NCI-H69 (cell line): ENCODE results near the gene TUBD1.
"Not testable (repeated sequence)": the region's sequence is repeated elsewhere in the genome, so short reads cannot be mapped to it uniquely, and the experiment has no call there.

ENCODE experiments used
- DNase-seq: peaks from one replicate; lab custom pipeline; 2025; lab: John Stamatoyannopoulos, UW

TUBD1 gene

DNA sequence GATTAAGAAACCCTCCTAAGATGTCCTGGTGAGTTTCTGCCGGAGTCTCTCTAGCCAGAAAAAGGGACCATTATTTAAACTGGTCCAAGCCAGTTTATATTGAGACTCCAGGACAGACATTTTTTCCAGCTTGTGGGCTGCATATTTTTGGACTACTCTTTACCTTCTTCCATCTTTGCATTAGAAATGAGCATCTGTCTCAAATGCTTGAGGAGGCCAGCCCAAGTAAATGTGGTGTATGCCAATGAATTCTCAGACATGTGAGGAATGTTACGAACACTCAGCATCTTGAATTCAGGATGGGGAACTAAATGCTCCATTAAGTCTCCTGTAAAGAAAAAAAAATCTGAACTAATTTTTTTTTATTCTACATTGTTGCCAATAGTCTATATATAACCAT is 18.4 kb downstream of the TUBD1 start:
- DNase-seq = no peak

DNA sequence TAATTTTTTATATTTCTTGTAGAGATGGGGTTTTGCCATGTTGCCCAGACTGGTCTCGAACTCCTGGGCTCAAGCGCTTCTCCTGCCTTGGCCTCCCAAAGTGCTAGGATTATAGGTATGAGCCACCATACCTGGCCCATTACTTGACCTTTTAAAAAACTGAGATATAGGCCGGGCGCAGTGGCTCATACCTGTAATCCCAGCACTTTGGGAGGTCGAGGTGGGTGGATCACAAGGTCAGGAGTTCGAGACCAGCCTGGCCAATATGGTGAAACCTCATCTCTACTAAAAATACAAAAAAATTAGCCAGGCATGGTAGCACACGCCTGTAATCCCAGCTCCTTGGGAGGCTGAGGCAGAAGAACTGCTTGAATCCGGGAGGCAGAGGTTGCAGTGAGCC is 19.3 kb downstream of the TUBD1 start:
- not testable (repeated sequence) for DNase-seq

DNA sequence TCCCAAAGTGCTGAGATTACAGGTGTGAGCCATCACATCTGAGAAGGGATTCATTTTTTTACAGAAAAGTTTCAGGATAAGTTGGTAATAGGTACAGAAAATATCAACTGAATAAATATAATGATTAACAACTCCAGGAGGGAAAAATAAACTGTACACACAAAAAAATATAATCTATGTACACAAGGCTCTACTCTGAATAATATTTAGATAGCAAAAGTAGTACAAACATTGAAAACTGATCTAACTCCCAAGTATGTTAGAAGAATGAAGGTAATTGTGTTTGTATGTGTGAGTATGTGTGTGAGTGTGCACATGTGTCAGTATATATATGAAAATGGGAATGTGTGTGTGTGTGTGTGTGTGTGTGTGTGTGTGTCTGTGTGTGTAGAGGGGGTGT is 20.4 kb downstream of the TUBD1 start:
- DNase-seq = no peak

DNA sequence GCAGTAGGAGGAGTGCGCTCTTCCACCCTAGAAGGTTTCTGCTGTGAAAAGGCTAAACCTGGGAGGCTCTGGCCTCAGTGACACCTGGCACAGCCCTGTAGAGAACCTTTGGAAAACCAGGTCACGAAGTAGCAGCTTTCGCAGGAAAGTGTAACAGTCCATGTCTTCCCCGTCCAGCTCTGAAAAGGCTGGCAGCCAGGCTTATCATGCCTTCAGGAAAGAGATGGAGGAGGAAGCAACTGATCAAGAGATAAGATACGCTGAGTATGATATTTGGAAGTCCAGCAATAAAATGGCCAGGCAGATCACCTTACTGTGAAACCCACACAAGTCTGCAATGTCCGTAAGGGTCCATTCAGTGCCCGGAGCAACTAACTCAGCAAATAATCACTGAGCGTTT is 22.3 kb downstream of the TUBD1 start:
- DNase-seq = no peak

DNA sequence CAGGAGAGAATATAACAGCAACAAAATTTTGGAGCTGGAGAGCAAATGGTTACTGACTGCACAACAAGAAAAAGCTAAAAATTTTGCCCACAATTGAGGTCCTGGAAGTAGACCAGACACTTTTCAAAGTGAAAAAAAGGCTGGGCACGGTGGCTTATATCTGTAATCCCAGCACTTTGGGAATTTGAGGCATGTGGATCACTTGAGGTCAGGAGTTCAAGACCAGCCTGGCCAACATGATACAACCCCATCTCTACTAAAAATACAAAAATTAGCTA is 22.9 kb downstream of the TUBD1 start:
- no peak for DNase-seq

DNA sequence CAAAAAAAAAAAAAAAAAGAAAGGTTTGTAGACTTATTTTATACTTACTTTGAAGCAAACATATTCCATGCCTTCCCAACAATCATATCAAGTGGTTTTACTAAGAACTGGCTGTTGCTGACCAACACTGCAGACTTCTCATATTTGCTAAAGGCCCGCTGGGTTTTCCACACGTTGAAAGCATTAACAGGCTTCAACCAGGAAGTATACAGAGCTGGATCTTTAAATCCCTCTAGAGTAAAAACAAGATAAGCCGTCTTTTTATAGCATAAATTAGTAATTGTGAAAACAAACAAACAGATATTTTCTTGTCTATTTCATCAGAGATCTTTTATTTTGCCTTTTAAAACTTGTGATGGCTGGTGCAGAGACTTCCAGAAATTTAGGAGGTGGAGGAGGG is 29.1 kb downstream of the TUBD1 start:
- no peak for DNase-seq

DNA sequence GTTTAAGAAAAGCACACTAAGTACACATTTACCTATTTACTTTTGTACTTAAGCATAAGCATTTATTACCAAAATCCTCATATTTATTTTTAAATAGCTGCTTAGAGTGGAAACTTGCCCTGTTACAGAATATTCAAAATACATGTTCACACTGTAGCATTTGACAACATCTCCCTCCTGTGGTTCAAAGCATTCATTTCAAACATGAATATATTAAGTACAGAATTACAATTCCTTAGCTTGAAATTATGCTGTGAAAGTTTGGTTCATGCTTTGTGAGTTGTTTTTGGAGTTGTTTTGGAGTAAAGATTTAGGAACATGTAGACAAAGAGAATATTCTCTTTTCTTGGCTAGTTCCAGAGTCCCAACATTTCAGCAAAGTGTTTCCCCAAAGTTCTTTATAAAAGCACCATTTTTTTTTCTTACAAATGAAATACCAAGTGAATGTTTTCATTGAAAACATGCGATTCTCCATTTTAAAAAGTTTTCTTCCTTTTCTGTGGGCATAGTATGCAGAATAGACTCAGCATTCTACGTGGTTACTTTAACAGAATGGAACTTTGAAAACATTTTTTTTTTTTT is 33.2 kb downstream of the TUBD1 start:
- DNase-seq = peak; percentile 58

DNA sequence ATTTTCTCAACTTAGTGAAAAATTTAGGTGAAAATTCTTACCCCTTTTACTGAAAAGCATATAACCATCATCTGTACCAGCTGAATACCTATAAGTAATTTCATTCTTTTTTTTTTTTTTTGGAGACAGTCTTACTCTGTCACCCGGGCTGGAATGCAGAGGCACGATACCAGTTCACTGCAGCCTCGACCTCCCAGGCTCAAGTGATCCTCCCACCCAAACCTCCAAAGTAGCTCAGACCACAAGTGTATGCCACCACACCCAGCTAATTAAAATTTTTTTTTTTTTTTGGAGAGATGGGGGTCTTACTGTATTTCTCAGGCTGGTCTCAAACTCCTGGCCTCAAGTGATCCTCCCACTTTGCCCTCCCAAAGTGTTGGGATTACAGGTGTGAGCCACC is 33.8 kb downstream of the TUBD1 start:
- DNase-seq = no peak

DNA sequence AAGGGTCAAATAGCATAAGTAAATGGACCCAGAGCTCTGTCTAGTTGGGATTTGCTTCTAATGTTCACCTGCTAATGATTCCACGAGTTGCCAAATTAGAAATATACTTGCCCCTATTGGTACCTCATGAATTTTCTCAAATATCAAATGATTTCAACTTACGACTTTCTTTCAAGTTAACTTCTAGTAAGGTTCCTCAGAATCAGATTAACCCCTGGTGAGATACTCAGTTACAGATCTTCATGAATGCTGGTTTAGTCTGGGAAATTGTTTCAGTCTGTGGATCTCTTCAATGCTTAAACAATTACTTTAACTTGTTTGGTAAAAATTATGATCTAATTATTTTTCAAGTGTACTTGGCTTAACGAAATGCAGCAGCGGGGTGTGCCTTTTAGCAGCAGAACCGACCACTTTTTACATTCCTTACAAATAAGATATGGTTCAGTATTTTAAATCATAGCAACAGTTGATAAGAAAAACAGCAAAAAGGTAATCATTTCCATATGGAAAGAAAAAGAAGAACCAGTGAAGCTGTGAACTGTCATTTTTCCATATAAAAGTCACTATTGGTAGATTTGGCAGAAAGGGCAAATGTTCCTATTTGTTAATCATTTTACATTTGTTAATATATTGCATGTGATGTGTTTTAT is 34.5 kb downstream of the TUBD1 start:
- no peak for DNase-seq

DNA sequence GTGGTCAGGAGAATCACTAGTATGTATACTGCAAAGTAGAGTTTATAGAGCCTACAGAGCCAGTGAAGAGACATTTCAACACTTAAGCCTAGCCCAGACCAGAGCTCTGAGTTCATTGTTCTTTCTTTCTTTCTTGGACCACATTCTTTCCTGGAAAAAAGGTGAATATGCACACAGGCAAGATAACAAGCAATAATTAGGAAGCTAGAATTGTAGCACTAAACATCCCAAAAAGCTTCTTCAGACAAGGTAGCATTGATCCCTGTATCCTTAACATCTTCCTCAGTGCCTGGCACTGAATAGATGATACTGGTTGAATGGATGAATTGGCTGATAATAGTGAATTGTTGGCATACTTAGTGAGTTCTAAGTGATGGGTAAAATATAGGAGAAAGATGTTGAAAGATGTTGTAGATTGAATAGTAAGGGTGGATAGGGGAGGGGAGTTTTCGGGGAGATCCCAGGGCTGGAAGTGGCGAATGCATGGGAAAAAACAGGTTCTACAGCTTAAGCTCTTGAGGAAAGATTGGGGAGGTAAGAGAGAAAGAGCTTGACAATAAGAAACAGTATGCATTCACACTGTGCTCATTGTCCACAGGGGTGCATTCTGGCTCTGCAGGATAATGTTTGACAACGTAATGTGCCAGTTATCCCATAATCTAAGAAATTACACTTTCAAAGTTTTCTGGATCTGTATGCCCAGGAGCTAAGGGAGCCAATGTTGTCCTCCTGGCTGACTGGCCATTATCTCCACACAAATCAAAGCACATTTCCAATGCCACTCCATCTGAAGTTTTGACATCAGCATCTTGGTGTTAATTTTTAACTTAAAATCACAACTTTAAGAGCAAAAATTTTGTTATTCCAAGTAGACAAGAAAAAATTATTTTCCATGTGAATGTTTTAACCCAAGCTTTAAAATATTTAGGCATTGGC is 35.6 kb downstream of the TUBD1 start:
- no peak for DNase-seq

DNA sequence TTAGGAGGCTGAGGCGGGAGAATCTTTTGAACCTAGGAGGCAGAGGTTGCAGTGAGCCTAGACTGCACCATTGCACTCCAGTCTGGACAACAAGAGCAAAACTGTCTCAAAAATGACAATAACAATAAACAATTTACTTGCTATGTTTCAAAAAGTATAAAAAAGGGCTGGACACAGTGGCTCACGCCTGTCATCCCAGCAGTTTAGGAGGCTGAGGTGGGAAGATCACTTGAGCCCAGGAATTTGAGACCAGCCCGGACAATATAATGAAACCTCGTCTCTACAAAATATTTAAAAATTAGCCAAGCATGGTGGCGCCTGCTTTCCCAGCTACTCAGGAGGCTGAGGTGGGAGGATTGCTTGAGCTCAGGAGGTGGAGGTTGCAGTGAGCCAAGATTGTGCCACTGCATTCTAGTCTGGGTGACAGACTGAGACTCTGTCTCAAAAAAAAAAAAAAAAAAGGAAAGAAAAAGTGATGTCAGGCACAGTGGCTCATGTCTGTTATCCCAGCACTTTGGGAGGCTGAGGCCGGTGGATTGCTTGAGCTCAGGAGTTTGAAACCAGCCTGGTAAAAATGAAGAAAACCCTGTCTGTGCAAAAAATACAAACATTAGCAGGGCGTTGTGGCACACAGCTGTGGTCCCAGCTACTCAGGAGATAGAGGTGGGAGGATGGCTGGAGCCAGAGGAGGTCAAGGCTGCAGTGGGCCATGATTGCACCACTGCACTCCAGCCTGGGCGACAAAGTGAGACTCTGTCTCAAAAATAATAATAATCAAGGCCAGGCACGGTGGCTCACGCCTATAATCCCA is 38.6 kb downstream of the TUBD1 start:
- DNase-seq = not testable (repeated sequence)

DNA sequence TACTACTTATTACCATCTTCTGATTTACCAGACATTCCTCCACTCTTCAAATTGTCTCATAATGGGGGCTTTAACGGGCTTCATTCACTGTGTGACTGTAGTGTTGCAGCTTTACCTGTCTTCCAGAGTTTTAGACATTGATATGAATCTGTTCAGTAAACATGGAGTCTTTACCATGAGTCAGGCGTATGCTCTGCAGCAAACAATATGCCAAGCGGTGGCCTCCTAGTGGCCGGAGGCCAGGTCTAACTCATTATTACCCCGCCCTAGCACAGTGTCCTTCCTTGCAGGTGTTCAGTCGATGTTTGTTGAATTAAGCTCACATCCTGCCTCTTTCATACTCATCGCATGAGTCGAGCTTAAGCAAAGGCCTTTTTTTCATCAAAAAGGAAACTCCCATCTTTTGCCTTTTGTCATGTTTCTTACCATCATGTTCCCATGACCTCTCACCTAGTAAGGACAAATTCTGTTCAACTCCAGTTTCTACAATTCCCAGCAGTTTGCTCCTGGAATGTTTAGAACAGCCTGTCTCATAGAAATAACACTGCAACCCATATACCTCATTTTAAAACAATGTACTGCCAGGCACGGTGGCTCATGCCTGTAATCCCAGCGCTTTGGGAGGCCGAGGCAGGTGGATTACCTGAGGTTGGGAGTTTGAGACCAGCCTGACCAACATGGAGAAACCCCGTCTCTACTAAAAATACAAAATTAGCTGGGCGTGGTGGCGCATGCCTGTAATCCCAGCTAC is 39.4 kb downstream of the TUBD1 start:
- DNase-seq = peak; percentile 96

DNA sequence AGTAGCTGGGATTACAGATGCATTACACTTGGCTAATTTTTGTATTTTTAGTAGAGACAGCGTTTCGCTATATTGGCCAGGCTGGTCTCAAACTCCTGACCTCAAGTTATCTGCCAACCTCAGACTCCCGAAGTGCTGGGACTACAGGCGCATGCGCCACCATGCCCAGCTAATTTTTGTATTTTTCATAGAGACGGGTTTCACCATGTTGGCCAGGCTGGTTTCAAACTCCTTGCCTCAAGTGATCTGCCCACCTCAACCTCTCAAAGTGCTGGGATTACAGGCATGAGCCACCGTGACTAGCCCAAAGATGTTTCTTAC is 39.9 kb downstream of the TUBD1 start:
- not testable (repeated sequence) for DNase-seq

DNA sequence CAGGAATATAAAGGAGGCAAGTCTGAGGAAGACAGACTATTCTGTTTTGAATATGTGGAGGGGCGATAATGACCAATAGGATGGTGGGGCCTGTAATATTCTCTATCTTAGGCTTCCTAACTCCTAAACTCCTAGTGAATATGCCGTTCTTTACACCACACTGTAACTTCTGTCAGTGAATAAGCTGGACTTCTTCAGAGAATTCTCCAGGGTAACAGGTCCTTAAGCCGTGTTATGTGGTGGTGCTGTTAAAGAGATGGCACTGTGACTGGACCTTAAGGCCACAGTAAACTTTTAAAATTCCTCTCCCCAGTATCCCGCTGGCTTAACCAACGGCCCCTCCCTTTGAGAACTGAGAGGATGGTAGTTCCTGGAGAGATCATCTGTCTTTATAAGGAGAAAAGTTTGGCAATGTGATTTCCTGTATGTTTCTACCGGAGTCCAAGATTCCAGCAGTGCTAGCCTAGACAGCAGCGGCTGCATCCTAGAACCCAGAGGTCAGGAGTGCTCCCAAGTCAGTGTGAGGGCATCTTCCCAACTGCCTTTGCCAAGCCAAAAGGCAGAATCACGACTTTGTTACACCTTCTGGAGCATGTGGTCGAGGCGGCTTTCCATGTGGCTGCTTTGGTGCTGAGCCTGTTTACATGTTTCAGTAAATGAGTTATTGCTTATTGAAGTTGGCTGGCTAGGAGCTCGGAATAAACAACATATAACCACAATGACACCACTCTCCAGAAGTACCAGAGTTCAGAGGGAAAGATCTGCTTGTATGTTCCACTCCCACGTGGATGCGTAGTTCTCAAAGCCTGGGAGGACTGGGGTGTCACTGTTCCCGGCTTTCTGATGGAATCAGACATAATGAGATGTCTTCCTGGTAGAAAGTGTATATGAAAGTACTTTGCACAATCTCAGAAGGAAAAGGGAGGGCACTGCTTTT is 41.0 kb downstream of the TUBD1 start:
- no peak for DNase-seq

DNA sequence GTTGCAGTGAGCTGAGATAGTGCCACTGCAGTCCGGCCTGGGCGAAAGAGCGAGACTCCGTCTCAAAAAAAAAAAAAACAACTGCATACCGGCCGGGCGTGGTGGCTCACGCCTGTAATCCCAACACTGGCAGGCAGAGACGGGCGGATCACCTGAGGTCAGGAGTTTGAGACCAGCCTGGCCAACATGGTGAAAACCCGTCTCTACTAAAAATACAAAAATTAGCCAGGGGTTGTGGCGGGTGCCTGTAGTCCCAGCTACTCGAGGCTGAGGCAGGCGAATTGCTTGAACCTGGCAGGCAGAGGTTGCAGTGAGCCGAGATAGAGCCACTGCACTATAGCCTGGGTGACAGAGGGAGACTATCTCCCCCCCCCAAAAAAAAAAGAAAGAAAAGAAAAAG is 42.4 kb downstream of the TUBD1 start:
- not testable (repeated sequence) for DNase-seq

DNA sequence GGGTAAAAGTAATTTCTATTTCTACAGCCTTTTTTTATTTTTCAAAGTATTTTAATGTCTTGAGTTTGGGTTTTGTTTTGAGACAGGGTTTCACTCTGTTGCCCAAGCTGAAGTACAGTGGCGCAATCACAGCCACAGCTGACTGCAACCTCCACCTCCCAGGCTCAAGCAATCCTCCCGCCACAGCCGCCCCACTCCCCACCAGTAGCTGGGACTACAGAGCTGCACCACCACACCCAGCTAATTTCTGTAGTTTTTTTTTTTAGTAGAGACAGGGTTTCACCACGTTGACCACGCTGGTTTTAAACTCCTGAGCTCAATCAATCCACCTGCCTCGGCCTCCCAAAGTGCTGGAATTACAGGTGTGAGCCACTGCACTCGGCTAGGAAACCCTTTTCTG is 44.0 kb downstream of the TUBD1 start:
- DNase-seq = peak; percentile 23

DNA sequence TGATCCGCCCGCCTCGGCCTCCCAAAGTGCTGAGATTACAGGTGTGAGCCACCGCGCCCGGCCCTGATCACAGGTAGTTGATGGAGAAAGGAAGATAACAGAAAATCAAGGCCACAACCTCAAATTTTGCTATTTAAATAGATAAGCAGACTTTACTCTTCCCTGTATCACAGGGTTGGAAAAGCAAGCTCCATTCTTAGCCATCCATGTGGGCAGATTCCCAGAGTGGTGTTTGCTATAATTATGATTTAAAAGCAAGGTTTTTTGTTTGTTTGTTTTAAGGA is 44.4 kb downstream of the TUBD1 start:
- DNase-seq = no peak

DNA sequence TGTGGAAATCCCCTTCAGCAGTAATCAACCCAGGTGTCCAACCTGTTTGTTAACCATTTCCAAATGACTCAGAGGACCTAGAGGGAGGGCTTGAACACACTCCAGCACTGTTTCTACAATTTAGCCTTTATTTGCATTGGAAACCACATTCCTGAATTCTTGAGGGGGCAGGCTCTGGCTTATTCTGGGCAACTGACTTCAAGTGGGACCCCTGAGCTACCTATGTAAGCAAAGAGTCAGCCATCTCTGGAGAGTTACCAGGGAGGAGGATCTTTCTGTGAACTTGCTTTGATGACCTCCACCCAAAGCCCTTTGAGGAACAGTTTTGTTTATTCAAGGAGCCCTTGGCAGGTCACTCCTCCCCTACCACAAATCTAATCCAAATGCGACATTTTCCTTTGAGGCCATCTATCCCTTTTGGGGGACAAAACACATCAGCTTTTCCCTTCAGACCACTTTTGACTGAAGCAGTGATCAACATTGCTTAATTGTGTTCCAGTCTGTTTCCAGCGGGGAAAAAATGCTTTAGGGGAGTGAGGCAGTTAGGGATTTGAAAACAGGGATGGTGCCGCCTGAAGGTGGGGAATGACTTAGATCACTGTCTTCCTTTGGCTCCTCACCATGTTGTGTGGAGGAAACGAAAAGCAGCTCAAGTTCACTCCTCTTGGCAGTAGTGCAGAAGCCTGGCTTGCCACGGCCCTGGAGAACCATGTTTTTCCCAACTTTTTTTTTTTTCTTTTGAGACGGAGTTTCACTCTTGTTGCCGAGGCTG is 46.2 kb downstream of the TUBD1 start:
- peak; percentile 89 for DNase-seq

DNA sequence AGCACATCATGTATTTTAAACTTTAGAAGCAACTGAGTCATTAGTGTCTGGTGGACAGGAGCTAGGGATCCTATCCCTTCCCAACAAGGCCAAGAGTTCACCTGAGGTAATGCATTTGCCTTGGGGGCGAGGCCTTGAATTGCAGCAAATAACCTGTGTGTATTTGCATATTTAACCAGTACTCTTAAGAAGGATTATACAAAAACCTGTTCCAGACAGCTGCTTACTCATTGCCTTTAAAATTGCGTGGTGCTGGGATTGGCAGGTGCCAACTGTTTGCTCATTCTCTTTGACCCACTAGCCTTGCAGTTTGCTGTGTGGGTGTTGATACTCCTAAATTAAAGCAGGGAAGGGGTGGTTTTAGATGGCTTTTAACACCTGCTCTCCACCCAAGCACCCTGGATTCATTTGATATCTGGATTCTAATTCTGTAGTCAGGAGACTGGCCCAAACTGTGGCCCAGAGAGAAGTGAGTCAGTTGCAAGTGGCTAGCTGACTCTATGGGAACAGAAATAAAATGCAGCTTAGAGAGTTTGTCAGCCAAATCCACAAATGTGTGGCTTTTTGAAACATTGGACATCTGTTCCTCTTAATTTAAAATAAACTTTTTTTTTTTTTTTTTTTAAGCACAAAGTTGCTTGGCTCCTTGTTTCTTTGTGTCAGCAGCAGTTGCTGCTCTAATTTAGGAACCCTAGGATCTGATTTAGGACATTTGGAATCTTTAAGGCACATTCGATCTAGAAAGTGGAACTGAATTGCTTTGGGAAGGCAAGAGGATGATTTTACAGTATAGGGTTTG is 46.9 kb downstream of the TUBD1 start:
- peak; percentile 99 for DNase-seq
